ENCODE measurements around the gene PIK3C3.

GRCh38 chr18:42011053-42011452 lies 56.0 kb downstream of the PIK3C3 start:
- TF ChIP-seq CTCF (IDR thresholded peaks at IDR 0.05) (no peak), POLR2AphosphoS5 (IDR thresholded peaks at IDR 0.05) (no peak), POLR2A (IDR thresholded peaks at IDR 0.05) (no peak)
